Neural progenitor cell (in vitro differentiated cells): Measurements from ENCODE around the gene TTC12. TPM values are rescaled to one million over a fixed set of nuclear protein-coding genes. Genes with fewer than 3 reads are reported as not detected.

ENCODE experiments used
- DNase-seq: peaks from one replicate; pipeline ENCODE4 v3.0.0-alpha.2; 2016; ENCODE audit warnings: low spot score
- H2AFZ ChIP-seq: fragments of 200-600 bp; sonication (generic); replicated peaks from 2 replicates; pipeline ENCODE4 v1.6.1; 2016; ENCODE audit warnings: antibody characterized with exemption
- H3F3A ChIP-seq: fragments of 200-600 bp; sonication (generic); 2 replicates; pipeline ENCODE4 v1.6.1; 2016; ENCODE audit warnings: antibody characterized with exemption, low read depth
- H3K27ac ChIP-seq: fragments of 200-600 bp; sonication (generic); 2 replicates; pipeline ENCODE4 v1.5.1; 2016; ENCODE audit warnings: mild to moderate bottlenecking
- H3K27me3 ChIP-seq: fragments of 200-600 bp; sonication (generic); 2 replicates; pipeline ENCODE4 v1.6.1; 2016; ENCODE audit warnings: mild to moderate bottlenecking, moderate library complexity
- H3K36me3 ChIP-seq: fragments of 200-600 bp; sonication (generic); 2 replicates; pipeline ENCODE4 v1.5.1; 2016
- H3K4me1 ChIP-seq: fragments of 200-600 bp; sonication (generic); 2 replicates; pipeline ENCODE4 v1.6.1; 2016; ENCODE audit warnings: mixed run types
- H3K4me2 ChIP-seq: fragments of 200-600 bp; sonication (generic); 2 replicates; pipeline ENCODE4 v1.6.1; 2016
- H3K4me3 ChIP-seq: fragments of 200-600 bp; sonication (generic); 2 replicates; pipeline ENCODE4 v1.5.1; 2016
- H3K79me2 ChIP-seq: fragments of 200-600 bp; sonication (generic); 2 replicates; pipeline ENCODE4 v1.6.1; 2016; ENCODE audit warnings: low read depth
- H3K9ac ChIP-seq: fragments of 200-600 bp; sonication (generic); 2 replicates; pipeline ENCODE4 v1.6.1; 2016
- H3K9me3 ChIP-seq: fragments of 200-600 bp; sonication (generic); 2 replicates; pipeline ENCODE4 v1.5.1; 2016; ENCODE audit warnings: low read depth
- H4K20me1 ChIP-seq: fragments of 200-600 bp; sonication (generic); 2 replicates; pipeline ENCODE4 v1.6.1; 2016; ENCODE audit warnings: low read depth
- H3K27ac Mint-ChIP-seq: 3 replicates; pipeline ENCODE4 v1.8.0; 2021; ENCODE audit warnings: mixed read lengths
- H3K27me3 Mint-ChIP-seq: 2 replicates; pipeline ENCODE4 v1.8.0; 2022; ENCODE audit warnings: low read depth, mild to moderate bottlenecking, inconsistent platforms, moderate library complexity, mixed read lengths; ENCODE audit not compliant: insufficient read depth
- H3K36me3 Mint-ChIP-seq: 3 replicates; pipeline ENCODE4 v1.8.0; 2021; ENCODE audit warnings: mixed read lengths
- H3K4me1 Mint-ChIP-seq: 3 replicates; pipeline ENCODE4 v1.8.0; 2021; ENCODE audit warnings: mixed read lengths
- H3K4me3 Mint-ChIP-seq: 3 replicates; pipeline ENCODE4 v1.8.0; 2021; ENCODE audit warnings: mild to moderate bottlenecking, moderate library complexity, mixed read lengths
- H3K9me3 Mint-ChIP-seq: 3 replicates; pipeline ENCODE4 v1.8.0; 2020; ENCODE audit warnings: mixed read lengths
- CTCF ChIP-seq: fragments of 200-600 bp; sonication (generic); IDR thresholded peaks from 2 replicates; pipeline ENCODE4 v1.5.1; 2017; ENCODE audit warnings: antibody characterized with exemption, mild to moderate bottlenecking
- EZH2 ChIP-seq: fragments of 200-600 bp; sonication (generic); IDR thresholded peaks from 2 replicates; pipeline ENCODE4 v1.6.1; 2017; ENCODE audit warnings: antibody characterized with exemption, mild to moderate bottlenecking, moderate library complexity
- EZH2phosphoT487 ChIP-seq: fragments of 200-600 bp; sonication (generic); IDR thresholded peaks from 2 replicates; pipeline ENCODE4 v1.6.1; 2017; ENCODE audit warnings: antibody characterized with exemption
- total RNA-seq: library from RNA; depleted of rRNA; stranded (reverse); fragments of >200 nt; gene quantifications from 2 replicates; pipeline ENCODE4 v1.2.3, GENCODE V29; 2015; ENCODE audit warnings: low replicate concordance

The TTC12 gene
- 21.8 and 33.4 TPM in 2 replicates for total RNA-seq

DNA sequence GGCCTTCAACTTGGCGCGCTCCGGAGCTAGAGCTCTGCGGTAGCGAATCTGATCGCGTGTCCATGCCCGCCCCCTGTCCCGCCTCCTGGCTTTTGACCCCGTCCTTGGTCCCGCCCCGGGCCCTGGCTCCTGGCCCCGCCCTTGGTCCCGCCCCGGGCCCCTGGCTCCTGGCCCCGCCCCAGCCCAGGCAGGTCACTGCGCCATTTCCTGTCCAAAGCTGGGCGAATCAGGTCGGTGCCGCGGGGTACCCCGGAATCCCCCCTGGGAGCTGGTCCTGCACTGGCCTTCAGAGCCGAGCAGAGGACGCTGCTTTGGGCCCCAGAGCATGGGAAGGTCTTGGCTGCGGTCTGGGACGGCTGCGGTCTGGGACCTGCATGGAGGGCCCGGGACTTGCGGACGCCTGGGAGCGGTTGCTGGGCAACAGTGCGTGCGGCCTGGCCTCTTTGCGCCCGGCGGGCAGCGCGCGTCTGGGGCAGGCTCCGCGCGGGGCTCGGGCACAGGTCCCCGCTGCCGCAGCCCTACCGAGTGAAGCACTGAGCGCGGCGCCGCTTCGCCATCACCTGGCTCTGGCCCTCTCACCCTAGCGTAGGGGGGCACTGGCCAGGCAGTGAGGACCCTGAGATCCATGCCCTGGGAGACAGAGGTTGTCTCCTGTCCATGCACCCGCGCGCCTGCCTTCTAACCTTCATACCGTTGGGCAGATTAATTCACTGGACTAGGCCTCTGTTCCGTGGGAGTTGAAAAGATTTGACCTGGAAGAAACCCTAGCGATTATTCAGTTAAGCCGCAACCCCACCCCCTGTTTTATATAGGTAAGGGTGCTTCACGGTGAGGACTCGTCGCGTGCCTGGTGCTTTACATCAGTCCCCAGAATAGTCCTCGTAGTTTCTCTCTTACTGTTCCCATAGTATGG lies at the start of gene TTC12:
Gene TTC12, plus strand, starts transcription at position 195 of the 913 bp plus-strand sequence. CDS start 1,675 bp downstream, outside the sequence.
- Histone ChIP-seq H3K4me3 (peak within 1 kb of the TSS; percentile 77), H3K27me3 (peaks cover 18% of the 10 kb centered on the region), H3K27ac (no peak within 1 kb of the TSS), H3K79me2 (peaks cover 10% of the 10 kb centered on the region), H3K9ac (no peak within 1 kb of the TSS), H3K36me3 (no peaks in the 10 kb centered on the region), H3K4me2 (peak within 1 kb of the TSS; percentile 77), H2AFZ (peak within 1 kb of the TSS; percentile 93), H4K20me1 (no peaks in the 10 kb centered on the region), H3K9me3 (no peaks in the 10 kb centered on the region), H3K4me1 (peaks cover 7% of the 10 kb centered on the region), H3F3A (no peaks in the 10 kb centered on the region)
- Mint-ChIP-seq H3K27ac (no peak within 1 kb of the TSS), H3K27me3 (peaks cover 12% of the 10 kb centered on the region), H3K4me3 (peak within 1 kb of the TSS; percentile 88), H3K4me1 (peaks cover 15% of the 10 kb centered on the region), H3K36me3 (peaks cover 25% of the 10 kb centered on the region), H3K9me3 (no peaks in the 10 kb centered on the region)
- TF ChIP-seq EZH2 (peak; percentile 44), CTCF (no peak)
- DNase-seq, result peak; percentile 94

- no peak overlapping the region for H3K4me3 ChIP-seq
- no peak overlapping the region for H3K27ac Mint-ChIP-seq
- no peaks in the 10 kb centered on the region for H4K20me1 ChIP-seq
- no peaks in the 10 kb centered on the region for H3K27me3 ChIP-seq
- H3K36me3 ChIP-seq, result no peaks in the 10 kb centered on the region
- H3K9me3 Mint-ChIP-seq, result no peaks in the 10 kb centered on the region
- no peaks in the 10 kb centered on the region for H3K9me3 ChIP-seq
- H3K9ac ChIP-seq, result no peak overlapping the region
- no peak overlapping the region for H3K27ac ChIP-seq
- H3K4me2 ChIP-seq, result no peak overlapping the region
- no peak for DNase-seq
- no peak overlapping the region for H2AFZ ChIP-seq
- no peak for TF ChIP-seq EZH2
- no peak for TF ChIP-seq EZH2phosphoT487
- no peak for TF ChIP-seq CTCF
- no peaks in the 10 kb centered on the region for H3K79me2 ChIP-seq
- peaks cover 9% of the 10 kb centered on the region for H3K36me3 Mint-ChIP-seq
- no peak overlapping the region for H3K4me3 Mint-ChIP-seq
- H3F3A ChIP-seq, result no peaks in the 10 kb centered on the region
- H3K4me1 ChIP-seq, result no peaks in the 10 kb centered on the region
- no peaks in the 10 kb centered on the region for H3K27me3 Mint-ChIP-seq
- peaks cover 12% of the 10 kb centered on the region for H3K4me1 Mint-ChIP-seq
These were observed 49.0 kb upstream of the TTC12 start for GRCh38 chr11:113265362-113265761.

DNA sequence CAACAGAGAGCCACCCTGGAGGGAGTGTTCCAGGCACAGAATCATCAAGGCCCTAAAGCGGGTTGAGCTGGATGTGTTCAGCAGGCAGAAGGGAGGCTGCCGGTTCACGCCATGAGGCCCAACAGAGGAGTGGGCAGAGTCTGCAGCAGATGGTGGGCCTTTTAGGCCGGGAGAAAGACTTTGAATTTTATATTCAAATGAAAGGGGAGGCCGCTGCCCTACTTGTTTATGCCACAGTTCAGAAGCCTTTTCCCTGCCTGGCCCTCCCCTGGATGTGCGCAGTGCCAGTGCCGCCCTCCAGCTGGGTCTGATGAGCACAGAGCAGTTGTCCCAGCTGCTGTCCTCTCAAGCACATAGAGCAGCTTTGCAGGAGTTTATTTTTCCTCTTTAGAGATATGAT lies 46.9 kb upstream of the TTC12 start:
- Mint-ChIP-seq H3K27me3 (no peaks in the 10 kb centered on the region), H3K36me3 (no peaks in the 10 kb centered on the region), H3K9me3 (no peaks in the 10 kb centered on the region), H3K27ac (no peak overlapping the region), H3K4me3 (no peak overlapping the region), H3K4me1 (peaks cover 12% of the 10 kb centered on the region)
- Histone ChIP-seq H4K20me1 (no peaks in the 10 kb centered on the region), H3K4me2 (no peak overlapping the region), H3K27me3 (no peaks in the 10 kb centered on the region), H3K27ac (no peak overlapping the region), H3K36me3 (no peaks in the 10 kb centered on the region), H3K79me2 (no peaks in the 10 kb centered on the region), H3K4me1 (no peaks in the 10 kb centered on the region), H3F3A (no peaks in the 10 kb centered on the region), H3K4me3 (no peak overlapping the region), H2AFZ (no peak overlapping the region), H3K9me3 (no peaks in the 10 kb centered on the region), H3K9ac (no peak overlapping the region)
- DNase-seq, result no peak
- TF ChIP-seq CTCF (no peak), EZH2 (no peak), EZH2phosphoT487 (no peak)
